ENCODE measurements around the gene CDKL1.
"Not testable (repeated sequence)": the region's sequence is repeated elsewhere in the genome, so short reads cannot be mapped to it uniquely, and the experiment has no call there.

DNA sequence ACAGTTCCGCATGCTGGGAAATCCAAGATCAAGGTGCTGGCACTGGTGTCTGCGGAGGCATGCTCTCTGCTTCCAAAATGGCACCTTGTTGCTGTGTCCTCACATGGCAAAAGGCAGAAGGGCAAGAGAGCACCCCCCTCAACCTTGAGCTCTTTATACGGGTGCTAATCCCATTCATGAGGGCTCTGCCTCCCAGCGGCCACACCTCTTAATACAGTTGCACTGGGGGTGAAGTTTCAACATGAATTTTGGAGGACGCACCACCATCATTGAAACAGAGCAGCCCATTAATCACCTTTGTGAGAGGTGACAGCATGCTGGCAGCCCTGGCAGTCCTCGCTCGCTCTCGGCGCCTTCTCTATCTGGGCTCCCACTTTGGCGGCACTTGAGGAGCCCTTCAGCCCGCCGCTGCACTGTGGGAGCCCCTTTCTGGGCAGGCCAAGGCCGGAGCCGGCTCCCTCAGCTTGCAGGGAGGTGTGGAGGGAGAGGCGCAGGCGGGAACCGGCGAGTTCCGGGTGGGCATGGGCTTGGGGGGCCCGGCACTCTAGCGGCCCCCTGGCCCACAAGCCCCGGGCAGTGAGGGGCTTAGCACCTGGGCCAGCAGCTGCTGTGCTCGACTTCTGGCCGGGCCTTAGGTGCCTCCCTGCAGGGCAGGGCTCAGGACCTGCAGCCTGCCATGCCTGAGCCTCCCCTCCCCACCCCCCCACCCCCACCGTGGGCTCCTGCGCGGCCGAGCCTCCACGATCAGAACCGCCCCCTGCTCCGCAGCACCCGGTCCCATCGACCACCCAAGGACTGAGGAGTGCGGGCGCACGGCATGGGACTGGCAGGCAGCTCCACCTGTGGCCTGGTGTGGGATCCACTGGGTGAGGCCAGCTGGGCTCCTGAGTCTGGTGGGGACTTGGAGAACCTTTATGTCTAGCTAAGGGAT lies 34.9 kb downstream of the CDKL1 start:
- TF ChIP-seq, protein P1, sequence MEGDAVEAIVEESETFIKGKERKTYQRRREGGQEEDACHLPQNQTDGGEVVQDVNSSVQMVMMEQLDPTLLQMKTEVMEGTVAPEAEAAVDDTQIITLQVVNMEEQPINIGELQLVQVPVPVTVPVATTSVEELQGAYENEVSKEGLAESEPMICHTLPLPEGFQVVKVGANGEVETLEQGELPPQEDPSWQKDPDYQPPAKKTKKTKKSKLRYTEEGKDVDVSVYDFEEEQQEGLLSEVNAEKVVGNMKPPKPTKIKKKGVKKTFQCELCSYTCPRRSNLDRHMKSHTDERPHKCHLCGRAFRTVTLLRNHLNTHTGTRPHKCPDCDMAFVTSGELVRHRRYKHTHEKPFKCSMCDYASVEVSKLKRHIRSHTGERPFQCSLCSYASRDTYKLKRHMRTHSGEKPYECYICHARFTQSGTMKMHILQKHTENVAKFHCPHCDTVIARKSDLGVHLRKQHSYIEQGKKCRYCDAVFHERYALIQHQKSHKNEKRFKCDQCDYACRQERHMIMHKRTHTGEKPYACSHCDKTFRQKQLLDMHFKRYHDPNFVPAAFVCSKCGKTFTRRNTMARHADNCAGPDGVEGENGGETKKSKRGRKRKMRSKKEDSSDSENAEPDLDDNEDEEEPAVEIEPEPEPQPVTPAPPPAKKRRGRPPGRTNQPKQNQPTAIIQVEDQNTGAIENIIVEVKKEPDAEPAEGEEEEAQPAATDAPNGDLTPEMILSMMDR (IDR thresholded peaks at IDR 0.05), result not testable (repeated sequence)
- not testable (repeated sequence) for TF ChIP-seq POLR2A (IDR thresholded peaks at IDR 0.05)

All from heart left ventricle (tissue), 13 donors.